Fibroblast of peridontal ligament (primary cell): Measurements from ENCODE around the gene NCF2.
"Not testable (repeated sequence)": the region's sequence is repeated elsewhere in the genome, so short reads cannot be mapped to it uniquely, and the experiment has no call there.

Experiments
- DNase-seq: peaks from one replicate; pipeline ENCODE4 v3.0.0-alpha.2; 2010; ENCODE audit errors: extremely low read depth

The NCF2 gene

DNA sequence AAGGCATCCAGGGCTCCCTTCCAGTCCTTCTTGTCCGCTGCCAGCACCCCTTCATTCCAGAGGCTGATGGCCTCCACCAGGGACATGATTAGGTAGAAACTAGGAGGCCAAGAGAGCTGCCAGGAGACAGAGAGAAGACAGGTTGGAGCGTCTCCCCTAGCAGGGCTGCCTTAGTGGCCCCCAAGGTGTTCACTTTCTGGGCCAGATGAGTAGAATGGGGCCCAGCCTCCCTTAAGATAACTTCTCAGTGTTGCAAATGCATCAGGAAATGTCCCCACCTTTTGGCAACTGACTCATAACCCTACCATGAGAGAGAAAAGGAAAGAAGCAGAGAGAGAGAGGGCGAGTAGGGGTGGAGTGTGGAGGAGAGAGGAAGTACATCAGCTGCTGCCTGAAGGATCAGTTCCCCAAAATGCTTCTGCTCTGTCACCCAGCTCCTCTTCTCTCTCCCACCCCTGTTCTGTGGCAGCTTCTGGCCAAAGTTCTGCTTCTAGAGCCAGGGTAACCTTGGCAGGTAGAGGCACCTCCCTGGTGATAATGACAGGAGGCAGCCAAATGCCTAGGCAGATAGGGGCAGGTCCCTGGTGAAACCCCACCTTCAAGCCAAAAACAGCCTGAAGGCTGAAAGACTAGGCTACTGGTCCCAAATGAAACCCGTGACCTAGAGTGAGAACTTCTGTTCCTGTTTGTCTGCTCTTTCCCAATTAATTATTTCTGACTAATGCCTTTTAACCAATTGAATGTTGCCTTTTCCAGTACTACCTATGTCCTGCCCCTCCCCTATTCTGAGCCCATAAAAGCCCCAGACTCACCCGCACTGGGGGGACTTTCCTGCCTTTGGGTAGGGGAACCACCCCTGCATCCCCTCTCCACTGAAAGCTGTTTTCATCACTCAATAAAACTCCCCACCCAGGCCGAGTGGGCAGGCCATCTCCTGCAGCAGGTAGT, at the start of gene NCF2:
Gene NCF2 (minus strand): TSS at position 216 of the 948 bp plus-strand sequence. CDS start 130 bp downstream, at position 86.
- DNase-seq, result no peak

DNA sequence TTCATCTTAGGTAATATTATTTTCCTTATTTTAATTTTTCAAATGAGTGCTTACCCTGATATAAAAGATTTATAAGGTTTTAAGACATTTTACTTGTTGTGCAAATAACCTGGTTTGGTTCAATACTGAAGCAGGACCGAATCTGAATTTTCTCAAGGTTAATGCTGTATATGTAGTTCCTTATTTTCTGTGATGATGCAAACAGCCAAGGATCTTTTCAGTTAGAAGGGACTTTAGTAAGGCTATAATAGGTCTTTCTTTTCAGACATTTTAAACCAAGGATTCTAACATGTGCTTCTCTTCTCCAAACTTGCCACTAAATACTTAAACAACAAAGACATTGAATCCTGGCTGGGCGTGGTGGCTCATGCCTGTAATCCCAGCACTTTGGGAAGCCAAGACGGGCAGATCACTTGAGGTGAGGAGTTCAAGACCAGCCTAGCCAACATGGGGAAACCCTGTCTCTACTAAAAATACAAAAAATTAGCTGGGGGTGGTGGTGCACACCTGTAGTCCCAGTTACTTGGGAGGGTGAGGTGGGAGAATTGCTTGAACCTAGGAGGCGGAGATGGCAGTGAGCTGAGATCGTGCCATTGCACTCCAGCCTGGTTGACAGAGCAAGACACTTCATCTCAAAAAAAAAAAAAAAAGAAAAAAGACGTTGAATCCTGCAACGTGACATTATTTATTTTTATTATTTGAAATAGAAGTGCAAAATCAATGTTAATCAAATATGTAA, 48.6 kb upstream of the NCF2 start:
- no peak for DNase-seq

- DNase-seq, result no peak
These were observed 46.5 kb upstream of the NCF2 start for GRCh38 chr1:183636783-183637182.

- DNase-seq, result no peak
These were observed 46.0 kb upstream of the NCF2 start for GRCh38 chr1:183636334-183636682.

- DNase-seq, result peak; percentile 97
These were observed 45.5 kb upstream of the NCF2 start, which contains the start of gene ARPC5 for GRCh38 chr1:183635606-183636333. Gene ARPC5, minus strand, starts transcription at chr1:183635783. Its CDS starts 124 bp downstream, at chr1:183635659.

GRCh38 chr1:183635099-183635605, 44.9 kb upstream of the NCF2 start:
- no peak for DNase-seq

- peak; percentile 15 for DNase-seq
These were observed 44.3 kb upstream of the NCF2 start for GRCh38 chr1:183634429-183635065.

GRCh38 chr1:183633676-183634343, 43.6 kb upstream of the NCF2 start:
- peak; percentile 94 for DNase-seq

DNA sequence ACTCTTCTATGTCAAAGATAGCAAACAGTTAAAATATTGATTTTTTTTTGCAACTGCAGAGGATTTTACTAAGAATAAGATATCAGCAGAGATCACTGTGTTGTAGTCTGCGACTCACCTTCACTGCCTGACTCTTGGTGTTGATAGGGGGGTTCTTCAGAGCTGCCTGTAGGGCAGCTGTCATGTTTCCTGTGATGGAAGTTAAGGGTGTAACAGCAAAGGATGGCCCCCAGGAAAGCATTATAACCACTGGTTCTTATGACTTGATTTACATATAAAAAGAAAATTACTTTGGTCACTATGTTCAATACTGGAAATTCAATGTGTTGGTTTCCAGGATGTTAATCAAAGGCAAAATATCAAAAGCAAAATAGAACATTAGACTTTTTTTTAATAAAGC, 42.7 kb upstream of the NCF2 start:
- no peak for DNase-seq

DNA sequence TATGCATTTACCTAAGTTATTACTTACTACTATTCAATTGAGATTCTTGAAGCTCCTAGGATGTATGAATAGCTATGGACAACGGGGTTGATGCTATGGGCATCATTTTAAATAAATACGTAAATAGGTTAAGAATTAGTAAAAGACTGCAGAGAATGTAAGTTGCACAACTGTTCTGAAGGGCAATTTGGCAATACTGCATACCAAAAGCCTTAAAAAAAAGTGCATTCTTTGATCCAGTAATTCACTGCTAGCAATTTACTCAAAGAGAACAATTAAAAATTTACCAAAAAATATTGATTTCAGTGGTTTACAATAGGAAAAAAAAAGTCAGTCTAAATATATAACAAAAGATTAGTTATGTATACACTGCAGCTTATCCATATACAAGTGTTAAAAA, 41.9 kb upstream of the NCF2 start:
- DNase-seq, result peak; percentile 81

DNA sequence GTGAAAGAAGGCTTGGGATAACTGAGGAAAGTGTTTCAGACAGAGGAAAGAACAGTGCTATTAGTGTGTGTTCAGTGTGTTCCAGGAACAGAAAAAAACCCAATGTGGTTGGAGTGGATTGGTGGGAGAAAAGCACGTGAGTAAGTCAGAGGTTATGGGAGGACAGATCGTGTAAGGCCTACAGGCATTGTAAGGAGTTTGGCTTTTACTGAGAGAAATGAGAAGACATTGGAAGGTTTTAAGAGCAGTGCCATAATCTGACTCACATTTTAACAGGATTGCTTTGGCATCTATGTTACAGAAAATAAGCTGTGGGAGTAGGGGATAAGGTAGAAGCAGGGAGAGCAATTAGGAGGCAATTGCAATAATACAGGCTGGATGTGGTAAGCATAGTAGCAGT, 40.5 kb upstream of the NCF2 start:
- peak; percentile 72 for DNase-seq

DNA sequence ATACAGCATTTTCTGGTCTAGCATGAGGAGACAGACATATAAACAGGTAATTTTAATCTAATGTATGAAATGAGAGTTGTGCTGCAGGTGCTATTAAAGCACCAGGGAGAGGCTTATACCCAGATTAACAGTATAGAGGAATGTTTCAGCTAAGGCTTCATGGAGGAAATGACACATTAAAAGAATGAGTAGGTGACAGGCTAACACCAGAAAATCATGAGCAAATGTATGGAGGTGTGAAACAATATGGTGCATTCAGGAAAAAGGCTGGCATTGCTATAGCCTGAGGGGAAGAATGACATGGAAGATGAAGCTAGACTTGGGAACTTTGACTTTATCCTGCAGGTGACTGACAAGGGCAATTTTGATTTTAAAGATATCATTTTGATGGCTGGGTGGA, 38.3 kb upstream of the NCF2 start:
- no peak for DNase-seq

DNA sequence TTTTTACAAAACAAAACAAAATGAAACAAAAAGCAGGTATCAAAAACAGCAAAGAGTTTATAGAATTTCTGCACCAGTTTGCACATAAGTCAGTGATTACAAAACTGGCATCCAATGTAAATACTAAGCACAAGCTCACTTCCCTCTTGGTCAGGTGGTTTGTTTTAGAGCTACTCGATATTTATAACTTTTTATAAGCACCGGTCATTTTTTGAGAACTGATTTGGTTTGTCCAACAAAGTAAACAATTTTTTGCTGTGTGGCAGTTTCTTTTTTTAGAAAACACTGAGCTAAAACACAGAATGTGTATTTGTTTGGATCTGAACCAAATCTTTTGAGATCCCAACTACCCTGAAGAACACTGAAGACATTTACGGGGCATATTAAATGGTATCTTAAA, 36.0 kb upstream of the NCF2 start:
- DNase-seq, result peak; percentile 39

GRCh38 chr1:183622884-183623785, 32.9 kb upstream of the NCF2 start:
- DNase-seq, result peak; percentile 74

- DNase-seq, result no peak
These were observed 31.8 kb upstream of the NCF2 start for GRCh38 chr1:183622013-183622412.

- DNase-seq, result no peak
These were observed 30.1 kb upstream of the NCF2 start for GRCh38 chr1:183620311-183620710.

- DNase-seq, result no peak
These were observed 29.5 kb upstream of the NCF2 start for GRCh38 chr1:183619781-183620180.

GRCh38 chr1:183618202-183618601, 27.9 kb upstream of the NCF2 start:
- DNase-seq, result not testable (repeated sequence)

- DNase-seq, result not testable (repeated sequence)
These were observed 22.7 kb upstream of the NCF2 start for GRCh38 chr1:183612975-183613374.

DNA sequence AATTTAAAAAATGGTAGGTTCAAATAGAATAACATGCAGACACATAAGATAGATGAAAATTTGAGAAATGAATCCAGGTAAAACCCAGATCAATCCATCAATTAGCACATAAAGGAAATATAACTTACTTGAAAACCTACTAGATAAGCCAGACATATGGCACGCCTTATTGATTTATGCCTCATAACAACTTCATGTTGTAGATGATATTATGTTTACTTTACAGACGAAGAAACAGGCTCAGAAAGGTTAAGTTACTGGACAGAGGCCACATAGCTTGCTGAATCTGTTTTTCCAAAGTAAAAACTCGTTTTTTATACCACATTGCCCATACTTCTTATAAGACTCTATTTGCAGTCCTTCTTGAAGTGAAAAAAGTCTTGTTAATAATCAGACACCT, 22.1 kb upstream of the NCF2 start:
- DNase-seq, result no peak
